Trophoblast cell (in vitro differentiated cells and primary cell): ENCODE results near the gene PTBP3.

ENCODE experiments used
- DNase-seq, 2 donors: peaks; one replicate each; pipeline ENCODE4 v3.0.0-alpha.2; 2016
- H2AFZ ChIP-seq: 2 replicates; pipeline ENCODE4 v1.6.1; 2013; ENCODE audit warnings: low read length, moderate library complexity, mild to moderate bottlenecking; ENCODE audit not compliant: insufficient read depth, poor library complexity
- H2AK5ac ChIP-seq: 2 replicates; pipeline ENCODE4 v1.6.1; 2013; ENCODE audit warnings: mild to moderate bottlenecking, low read length
- H2BK120ac ChIP-seq: 2 replicates; pipeline ENCODE4 v1.6.1; 2013; ENCODE audit warnings: low read length, mild to moderate bottlenecking, moderate library complexity; ENCODE audit not compliant: insufficient read depth, poor library complexity
- H2BK12ac ChIP-seq: 2 replicates; pipeline ENCODE4 v1.6.1; 2013; ENCODE audit warnings: mild to moderate bottlenecking, low read length, moderate library complexity
- H2BK5ac ChIP-seq: 2 replicates; pipeline ENCODE4 v1.6.1; 2013; ENCODE audit warnings: low read length, low read depth, moderate library complexity, mild to moderate bottlenecking; ENCODE audit not compliant: poor library complexity
- H3K14ac ChIP-seq: 2 replicates; pipeline ENCODE4 v1.6.1; 2013; ENCODE audit warnings: mild to moderate bottlenecking, low read length
- H3K18ac ChIP-seq: 2 replicates; pipeline ENCODE4 v1.6.1; 2013; ENCODE audit warnings: mild to moderate bottlenecking, low read length
- H3K23ac ChIP-seq: 2 replicates; pipeline ENCODE4 v1.6.1; 2013; ENCODE audit warnings: low read length
- H3K27ac ChIP-seq: 2 replicates; pipeline ENCODE4 v1.5.1; 2013; ENCODE audit warnings: low read depth, mild to moderate bottlenecking, inconsistent platforms, low read length, moderate library complexity
- H3K27me3 ChIP-seq: 2 replicates; pipeline ENCODE4 v1.6.1; 2013; ENCODE audit warnings: inconsistent platforms, mild to moderate bottlenecking, low read length, moderate library complexity; ENCODE audit not compliant: insufficient read depth
- H3K36me3 ChIP-seq, 2 experiments: 1 replicate in 1 of 2; 2 replicates in 1 of 2; pipeline ENCODE4 v1.6.1; 2013; ENCODE audit warnings: low read length in 2 of 2, mild to moderate bottlenecking in 2 of 2, moderate library complexity in 1 of 2; ENCODE audit not compliant: insufficient read depth in 2 of 2, control insufficient read depth in 1 of 2
- H3K4ac ChIP-seq: 2 replicates; pipeline ENCODE4 v1.6.1; 2013; ENCODE audit warnings: low read depth, mild to moderate bottlenecking, low read length, moderate library complexity
- H3K4me1 ChIP-seq, 2 experiments: 1 replicate in 1 of 2; 2 replicates in 1 of 2; pipeline ENCODE4 v1.6.1; 2013; ENCODE audit warnings: low read length in 2 of 2, mild to moderate bottlenecking in 2 of 2, moderate library complexity in 1 of 2; ENCODE audit not compliant: insufficient read depth in 2 of 2, control insufficient read depth in 1 of 2
- H3K4me2 ChIP-seq: 2 replicates; pipeline ENCODE4 v1.6.1; 2013; ENCODE audit warnings: inconsistent platforms, mild to moderate bottlenecking, low read length, moderate library complexity
- H3K4me3 ChIP-seq: 2 replicates; pipeline ENCODE4 v1.5.1; 2013; ENCODE audit warnings: mild to moderate bottlenecking, low read depth, low read length, inconsistent platforms
- H3K79me1 ChIP-seq: one replicate; pipeline ENCODE4 v1.6.1; 2013; ENCODE audit warnings: low read length
- H3K79me2 ChIP-seq: 2 replicates; pipeline ENCODE4 v1.6.1; 2013; ENCODE audit warnings: low read length, mild to moderate bottlenecking; ENCODE audit not compliant: control insufficient read depth, insufficient read depth, poor library complexity
- H3K9ac ChIP-seq: 2 replicates; pipeline ENCODE4 v1.6.1; 2013; ENCODE audit warnings: mild to moderate bottlenecking, low read length
- H3K9me3 ChIP-seq: 2 replicates; pipeline ENCODE4 v1.6.1; 2013; ENCODE audit warnings: low read depth, mild to moderate bottlenecking, control low read depth, inconsistent platforms, low read length; ENCODE audit not compliant: insufficient read depth
- H4K12ac ChIP-seq: 2 replicates; pipeline ENCODE4 v1.6.1; 2013; ENCODE audit warnings: low read depth, mild to moderate bottlenecking, low read length, moderate library complexity
- H4K8ac ChIP-seq: 2 replicates; pipeline ENCODE4 v1.6.1; 2013; ENCODE audit warnings: low read depth, mild to moderate bottlenecking, low read length, moderate library complexity
- H4K91ac ChIP-seq: one replicate; pipeline ENCODE4 v1.6.1; 2013; ENCODE audit warnings: low read depth, mild to moderate bottlenecking, low read length, moderate library complexity
- WGBS: extraction: QIAGEN DNeasy Blood & Tissue Kit; methylation state at CpG from one replicate; pipeline ENCODE4 v1.1.7; 2013; ENCODE audit warnings: missing lambda C conversion rate; ENCODE audit not compliant: insufficient read length, insufficient coverage; ENCODE audit errors: extremely low coverage; 5-methylcytosine and 5-hydroxymethylcytosine counted together

The PTBP3 gene

GRCh38 chr9:112380102-112380824 is 46.8 kb upstream of the PTBP3 start, which contains the start of gene HSDL2:
TSS of gene HSDL2 (plus strand) at chr9:112380108. CDS start at chr9:112380164, 56 bp downstream.
- WGBS, result no CpG with 5 or more reads among the region's 43 CpGs
- Histone ChIP-seq H3K4me3 (peak within 1 kb of the TSS; percentile 90), H3K4me2 (peak within 1 kb of the TSS; percentile 74), H3K27me3 (no peaks in the 10 kb centered on the region), H4K8ac (peak within 1 kb of the TSS; percentile 89), H3K36me3 (no peaks in the 10 kb centered on the region), H2BK12ac (peak within 1 kb of the TSS; percentile 44), H2AFZ (peak within 1 kb of the TSS; percentile 91), H3K79me2 (peaks cover 7% of the 10 kb centered on the region), H3K79me1 (peaks cover 7% of the 10 kb centered on the region), H3K9ac (peak within 1 kb of the TSS; percentile 94), H2AK5ac (no peak within 1 kb of the TSS), H4K91ac (peak within 1 kb of the TSS; percentile 81), H4K12ac (peak within 1 kb of the TSS; percentile 88), H3K14ac (peak within 1 kb of the TSS; percentile 79), H3K9me3 (no peaks in the 10 kb centered on the region), H3K18ac (peak within 1 kb of the TSS; percentile 91), H3K23ac (no peak within 1 kb of the TSS), H2BK120ac (peak within 1 kb of the TSS; percentile 71), H2BK5ac (peak within 1 kb of the TSS; percentile 81), H3K27ac (peak within 1 kb of the TSS; percentile 86), H3K4me1 (peaks cover 0 to 3% of the 10 kb centered on the region in 2 experiments), H3K4ac (peak within 1 kb of the TSS; percentile 48)
- peak; percentile 72 to 77 for DNase-seq

GRCh38 chr9:112379177-112380101 is 46.0 kb upstream of the PTBP3 start:
- H4K91ac ChIP-seq, result peak overlapping the region; percentile 81
- H3K79me1 ChIP-seq, result peaks cover 7% of the 10 kb centered on the region
- peaks cover 7% of the 10 kb centered on the region for H3K79me2 ChIP-seq

GRCh38 chr9:112378328-112379176 is 45.1 kb upstream of the PTBP3 start:
- no peak overlapping the region for H2AK5ac ChIP-seq
- H4K91ac ChIP-seq, result peak overlapping the region; percentile 36
- H3K4me3 ChIP-seq, result no peak overlapping the region
- H3K4ac ChIP-seq, result peak overlapping the region; percentile 17
- peaks cover 7% of the 10 kb centered on the region for H3K79me2 ChIP-seq
- no peak overlapping the region for H3K27ac ChIP-seq
- peaks cover 0 to 3% of the 10 kb centered on the region in 2 experiments for H3K4me1 ChIP-seq
- peak overlapping the region; percentile 34 for H4K8ac ChIP-seq
- H3K9me3 ChIP-seq, result no peaks in the 10 kb centered on the region
- no CpG with 5 or more reads among the region's 27 CpGs for WGBS
- H3K18ac ChIP-seq, result no peak overlapping the region
- no peak overlapping the region for H4K12ac ChIP-seq
- H2BK120ac ChIP-seq, result no peak overlapping the region
- no peaks in the 10 kb centered on the region for H3K27me3 ChIP-seq
- no peak overlapping the region for H2BK5ac ChIP-seq
- DNase-seq, result peak in 1 of 2 donors; percentile 37
- no peak overlapping the region for H3K23ac ChIP-seq
- no peak overlapping the region for H3K14ac ChIP-seq
- H3K36me3 ChIP-seq, result no peaks in the 10 kb centered on the region
- no peak overlapping the region for H2BK12ac ChIP-seq
- peaks cover 7% of the 10 kb centered on the region for H3K79me1 ChIP-seq
- peak overlapping the region; percentile 40 for H2AFZ ChIP-seq
- peak overlapping the region; percentile 73 for H3K4me2 ChIP-seq
- no peak overlapping the region for H3K9ac ChIP-seq

More at GRCh38 chr9:112379177-112380101, 46.0 kb upstream of the PTBP3 start:
- peaks cover 0 to 3% of the 10 kb centered on the region in 2 experiments for H3K4me1 ChIP-seq
- H3K9ac ChIP-seq, result peak overlapping the region; percentile 94
- peak overlapping the region; percentile 81 for H2BK5ac ChIP-seq
- no CpG with 5 or more reads among the region's 57 CpGs for WGBS
- peak overlapping the region; percentile 71 for H3K18ac ChIP-seq
- H3K9me3 ChIP-seq, result no peaks in the 10 kb centered on the region
- peak overlapping the region; percentile 79 for H3K14ac ChIP-seq
- no peaks in the 10 kb centered on the region for H3K27me3 ChIP-seq
- H3K4me2 ChIP-seq, result peak overlapping the region; percentile 73
- H2BK120ac ChIP-seq, result peak overlapping the region; percentile 71
- H2AK5ac ChIP-seq, result no peak overlapping the region
- H3K36me3 ChIP-seq, result no peaks in the 10 kb centered on the region
- peak overlapping the region; percentile 88 for H4K12ac ChIP-seq
- no peak overlapping the region for H2BK12ac ChIP-seq
- peak overlapping the region; percentile 90 for H3K4me3 ChIP-seq
- peak overlapping the region; percentile 89 for H4K8ac ChIP-seq
- peak; percentile 100 for DNase-seq
- no peak overlapping the region for H3K23ac ChIP-seq
- H2AFZ ChIP-seq, result peak overlapping the region; percentile 81
- H3K4ac ChIP-seq, result no peak overlapping the region
- peak overlapping the region; percentile 86 for H3K27ac ChIP-seq
